K562 (cell line): ENCODE measurements around the gene NUP188. TPM values are rescaled to one million over a fixed set of nuclear protein-coding genes. Genes with fewer than 3 reads are reported as not detected.

Experiments used
- ADNP ChIP-seq: fragments of 200-800 bp; sonication (Bioruptor generic); IDR thresholded peaks from 2 replicates; pipeline ENCODE4 v1.6.1; 2016; ENCODE audit warnings: missing genetic modification characterization, missing compliant biosample characterization
- CCAR2 ChIP-seq: fragments of 200-400 bp; formaldehyde crosslinking; IDR thresholded peaks from 2 replicates; pipeline ENCODE4 v1.6.1; 2017; ENCODE audit warnings: mild to moderate bottlenecking, low read depth, low read length
- CREB3 ChIP-seq: fragments of 450-650 bp; conservative IDR thresholded peaks from 2 replicates; pipeline ENCODE4 v1.6.1; 2016; ENCODE audit warnings: missing genetic modification characterization, low read depth, mild to moderate bottlenecking, missing compliant biosample characterization, moderate library complexity
- ETV1 ChIP-seq: fragments of 450-650 bp; conservative IDR thresholded peaks from 2 replicates; pipeline ENCODE4 v1.6.1; 2016; ENCODE audit warnings: missing genetic modification characterization, control low read depth, low read depth, missing compliant biosample characterization
- HDAC8 ChIP-seq: fragments of 450-650 bp; IDR thresholded peaks from 2 replicates; pipeline ENCODE4 v1.6.1; 2016; ENCODE audit warnings: mild to moderate bottlenecking, missing genetic modification characterization, moderate library complexity, missing compliant biosample characterization
- HIVEP1 ChIP-seq: fragments of 250-450 bp; sonication (Bioruptor Pico); IDR thresholded peaks from 2 replicates; pipeline ENCODE4 v1.4.0; 2020; ENCODE audit warnings: mild to moderate bottlenecking
- MAFF ChIP-seq: IDR thresholded peaks from 2 replicates; pipeline ENCODE4 v1.6.1; 2012; ENCODE audit warnings: low read length, improper control_type of control experiment
- MAX ChIP-seq: sonication (generic); formaldehyde crosslinking; IDR thresholded peaks from 2 replicates; pipeline ENCODE4 v1.9.0; 2022; ENCODE audit warnings: mild to moderate bottlenecking, missing genetic modification reagents
- MTA3 ChIP-seq: fragments of 450-650 bp; formaldehyde crosslinking; IDR thresholded peaks from 2 replicates; pipeline ENCODE4 v1.6.1; 2017; ENCODE audit warnings: mild to moderate bottlenecking, borderline replicate concordance
- PHTF2 ChIP-seq: fragments of 250-450 bp; sonication (Bioruptor Pico); IDR thresholded peaks from 2 replicates; pipeline ENCODE4 v1.5.0; 2021; ENCODE audit warnings: mild to moderate bottlenecking
- POLR2B ChIP-seq: fragments of 450-650 bp; IDR thresholded peaks from 2 replicates; pipeline ENCODE4 v1.6.1; 2018; ENCODE audit warnings: low read depth; ENCODE audit not compliant: partially characterized antibody
- PTRF ChIP-seq: fragments of 450-650 bp; IDR thresholded peaks from 2 replicates; pipeline ENCODE4 v1.6.1; 2016; ENCODE audit warnings: mild to moderate bottlenecking, missing genetic modification characterization, missing compliant biosample characterization
- RBBP5 ChIP-seq: fragments of 200-600 bp; sonication (generic); IDR thresholded peaks from 2 replicates; pipeline ENCODE4 v1.6.1; 2012; ENCODE audit warnings: borderline replicate concordance, mild to moderate bottlenecking, low read length, control low read depth, inconsistent platforms; ENCODE audit not compliant: insufficient read depth, poor library complexity, severe bottlenecking
- SETDB1 ChIP-seq: IDR thresholded peaks from one replicate; pipeline ENCODE4 v1.6.1; 2012; ENCODE audit warnings: low read length, control low read depth, inconsistent platforms
- SLC30A9 ChIP-seq: fragments of 250-450 bp; sonication (Bioruptor Pico); IDR thresholded peaks from 2 replicates; pipeline ENCODE4 v1.8.0; 2022; ENCODE audit warnings: mild to moderate bottlenecking, moderate library complexity
- TBL1XR1 ChIP-seq, 2 experiments: IDR thresholded peaks; 2 replicates each; pipeline ENCODE4 v1.6.1; 2012; ENCODE audit warnings: improper control_type of control experiment in 2 of 2, low read length in 2 of 2, mild to moderate bottlenecking in 1 of 2
- TEAD1 ChIP-seq, 2 experiments: fragments of 450-650 bp in 1 of 2; sonication (generic) in 1 of 2; formaldehyde crosslinking; IDR thresholded peaks; 2 replicates each; pipeline versions ENCODE4 v1.4.0 to v1.8.0; 2020 to 2022; ENCODE audit warnings: mild to moderate bottlenecking in 2 of 2, missing genetic modification reagents in 1 of 2
- XRCC5 ChIP-seq: fragments of 200-400 bp; formaldehyde crosslinking; IDR thresholded peaks from 2 replicates; pipeline ENCODE4 v1.6.1; 2017; ENCODE audit warnings: low read depth, mild to moderate bottlenecking, low read length
- ZNF274 ChIP-seq: IDR thresholded peaks from 2 replicates; pipeline ENCODE4 v1.6.1; 2011; ENCODE audit warnings: low read depth, mild to moderate bottlenecking, low read length, moderate library complexity, borderline replicate concordance
- ZNF431 ChIP-seq: sonication (generic); formaldehyde crosslinking; IDR thresholded peaks from 2 replicates; pipeline ENCODE4 v1.8.0; 2022; ENCODE audit warnings: mild to moderate bottlenecking, missing genetic modification reagents
- ZNF551 ChIP-seq: fragments of 250-450 bp; sonication (Bioruptor Pico); IDR thresholded peaks from 2 replicates; pipeline ENCODE4 v1.5.0; 2021; ENCODE audit warnings: mild to moderate bottlenecking, moderate library complexity
- polyA plus RNA-seq, 8 experiments: library from polyadenylated mRNA; depleted of rRNA in 4 of 8; stranded (reverse) in 5 of 8; unstranded in 3 of 8; fragments of >200 nt; fragmentation: Nextera tagmentation in 2 of 8; fragmentation: Illumina TruSeq in 1 of 8; extraction: Ambion mirVana in 2 of 8; extraction: Trizol in 1 of 8; gene quantifications; 2 replicates each; pipeline versions ENCODE4 v1.2.1 to v1.2.3, GENCODE V29; 2011 to 2014; ENCODE audit warnings: inconsistent platforms in 1 of 8, missing spikeins in 1 of 8
- total RNA-seq, 7 experiments: library from RNA; depleted of rRNA in 6 of 7; stranded (reverse); fragments of >200 nt in 6 of 7; fragmentation: Illumina TruSeq in 2 of 7; extraction: Trizol in 2 of 7; gene quantifications; 2 replicates each; pipeline versions ENCODE4 v1.2.1 to v1.2.3, GENCODE V29; 2011 to 2021; ENCODE audit warnings: low replicate concordance in 1 of 7
- TF ChIP-seq, protein P1 (sequence below): fragments of 450-650 bp; IDR thresholded peaks from 2 replicates; pipeline ENCODE4 v1.6.1; 2018; ENCODE audit not compliant: partially characterized antibody
- TF ChIP-seq, protein P2 (sequence below): IDR thresholded peaks from 2 replicates; pipeline ENCODE4 v1.6.1; 2011; ENCODE audit not compliant: insufficient read length; ENCODE audit errors: extremely low read depth

NUP188 gene
- total and polyA plus RNA-seq, 9 of the 15 experiments (the other 6 are each of a cell fraction or from before 2014, with no cell fraction given): 11.7 to 135 (median 70.6) TPM

- no peak for TF ChIP-seq ZNF551 (CRISPR knock-in tag)
- TF ChIP-seq PTRF: no peak
- TF ChIP-seq, protein P1, sequence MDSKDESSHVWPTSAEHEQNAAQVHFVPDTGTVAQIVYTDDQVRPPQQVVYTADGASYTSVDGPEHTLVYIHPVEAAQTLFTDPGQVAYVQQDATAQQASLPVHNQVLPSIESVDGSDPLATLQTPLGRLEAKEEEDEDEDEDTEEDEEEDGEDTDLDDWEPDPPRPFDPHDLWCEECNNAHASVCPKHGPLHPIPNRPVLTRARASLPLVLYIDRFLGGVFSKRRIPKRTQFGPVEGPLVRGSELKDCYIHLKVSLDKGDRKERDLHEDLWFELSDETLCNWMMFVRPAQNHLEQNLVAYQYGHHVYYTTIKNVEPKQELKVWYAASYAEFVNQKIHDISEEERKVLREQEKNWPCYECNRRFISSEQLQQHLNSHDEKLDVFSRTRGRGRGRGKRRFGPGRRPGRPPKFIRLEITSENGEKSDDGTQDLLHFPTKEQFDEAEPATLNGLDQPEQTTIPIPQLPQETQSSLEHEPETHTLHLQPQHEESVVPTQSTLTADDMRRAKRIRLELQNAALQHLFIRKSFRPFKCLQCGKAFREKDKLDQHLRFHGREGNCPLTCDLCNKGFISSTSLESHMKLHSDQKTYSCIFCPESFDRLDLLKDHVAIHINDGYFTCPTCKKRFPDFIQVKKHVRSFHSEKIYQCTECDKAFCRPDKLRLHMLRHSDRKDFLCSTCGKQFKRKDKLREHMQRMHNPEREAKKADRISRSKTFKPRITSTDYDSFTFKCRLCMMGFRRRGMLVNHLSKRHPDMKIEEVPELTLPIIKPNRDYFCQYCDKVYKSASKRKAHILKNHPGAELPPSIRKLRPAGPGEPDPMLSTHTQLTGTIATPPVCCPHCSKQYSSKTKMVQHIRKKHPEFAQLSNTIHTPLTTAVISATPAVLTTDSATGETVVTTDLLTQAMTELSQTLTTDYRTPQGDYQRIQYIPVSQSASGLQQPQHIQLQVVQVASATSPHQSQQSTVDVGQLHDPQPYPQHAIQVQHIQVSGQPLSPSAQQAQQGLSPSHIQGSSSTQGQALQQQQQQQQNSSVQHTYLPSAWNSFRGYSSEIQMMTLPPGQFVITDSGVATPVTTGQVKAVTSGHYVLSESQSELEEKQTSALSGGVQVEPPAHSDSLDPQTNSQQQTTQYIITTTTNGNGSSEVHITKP: peak; percentile 88
- TF ChIP-seq PHTF2 (CRISPR knock-in tag): no peak
- peak in 1 of 2 experiments; percentile 56; a peak in 2 of 4 replicates for TF ChIP-seq TBL1XR1 (IDR thresholded peaks at IDR 0.05; ENCODE audit: low read length in 2 of 2)
- TF ChIP-seq MTA3: peak; percentile 90
- TF ChIP-seq HDAC8 (tag): no peak
- peak in 1 of 2 experiments; percentile 77; a peak in 1 of 4 replicates for TF ChIP-seq TEAD1 (CRISPR knock-in tag; IDR thresholded peaks at IDR 0.05)
- TF ChIP-seq ADNP (tag): peak; percentile 98
- TF ChIP-seq RBBP5: no peak
- no peak for TF ChIP-seq CREB3 (tag)
- TF ChIP-seq XRCC5: peak; percentile 88
- peak; percentile 74 for TF ChIP-seq MAX
- no peak for TF ChIP-seq MAFF
- TF ChIP-seq ZNF431 (CRISPR knock-in tag): no peak
- no peak for TF ChIP-seq SETDB1
- no peak for TF ChIP-seq ZNF274
- no peak for TF ChIP-seq SLC30A9
- no peak for TF ChIP-seq CCAR2
- 0 out of 2 replicates have a peak, but pooled peaks have one; percentile 41 for TF ChIP-seq ETV1
- no peak for TF ChIP-seq POLR2B
- no peak for TF ChIP-seq HIVEP1
- TF ChIP-seq, protein P2, sequence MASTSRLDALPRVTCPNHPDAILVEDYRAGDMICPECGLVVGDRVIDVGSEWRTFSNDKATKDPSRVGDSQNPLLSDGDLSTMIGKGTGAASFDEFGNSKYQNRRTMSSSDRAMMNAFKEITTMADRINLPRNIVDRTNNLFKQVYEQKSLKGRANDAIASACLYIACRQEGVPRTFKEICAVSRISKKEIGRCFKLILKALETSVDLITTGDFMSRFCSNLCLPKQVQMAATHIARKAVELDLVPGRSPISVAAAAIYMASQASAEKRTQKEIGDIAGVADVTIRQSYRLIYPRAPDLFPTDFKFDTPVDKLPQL: no peak
These were observed 75.8 kb downstream of the NUP188 start (continued) for GRCh38 chr9:129023036-129023907.
